Inferior parietal cortex (tissue), 1 donor: ENCODE results near the gene CNTROB.

Source experiments
- DNase-seq: peaks from one replicate; pipeline ENCODE4 v3.0.0-alpha.2; 2016; ENCODE audit errors: extremely low spot score

The CNTROB gene

GRCh38 chr17:7988750-7989178, 56.8 kb downstream of the CNTROB start:
- peak; percentile 96 for DNase-seq

GRCh38 chr17:7989781-7990655, 58.0 kb downstream of the CNTROB start:
- peak; percentile 86 for DNase-seq

DNA sequence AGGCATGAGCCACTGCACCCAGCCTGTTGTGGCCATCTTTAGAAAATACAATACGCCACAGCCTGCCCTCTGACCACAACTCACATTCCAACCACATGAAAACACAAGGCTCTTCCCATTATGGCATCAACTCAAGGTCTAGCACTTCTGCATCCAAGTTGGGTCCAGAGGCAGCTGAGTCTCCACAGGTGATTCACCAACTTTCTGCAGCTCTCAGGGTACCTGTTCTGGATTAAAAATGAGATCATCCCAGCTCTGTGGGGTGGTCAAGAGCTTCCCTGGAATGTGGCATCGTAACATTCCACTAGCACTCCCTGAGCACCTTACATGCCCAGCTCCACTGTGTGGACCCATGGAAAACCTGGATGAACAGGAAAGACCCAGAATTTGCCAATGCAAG, 60.5 kb downstream of the CNTROB start:
- DNase-seq, result no peak

GRCh38 chr17:7992924-7993323, 60.9 kb downstream of the CNTROB start:
- DNase-seq, result no peak

DNA sequence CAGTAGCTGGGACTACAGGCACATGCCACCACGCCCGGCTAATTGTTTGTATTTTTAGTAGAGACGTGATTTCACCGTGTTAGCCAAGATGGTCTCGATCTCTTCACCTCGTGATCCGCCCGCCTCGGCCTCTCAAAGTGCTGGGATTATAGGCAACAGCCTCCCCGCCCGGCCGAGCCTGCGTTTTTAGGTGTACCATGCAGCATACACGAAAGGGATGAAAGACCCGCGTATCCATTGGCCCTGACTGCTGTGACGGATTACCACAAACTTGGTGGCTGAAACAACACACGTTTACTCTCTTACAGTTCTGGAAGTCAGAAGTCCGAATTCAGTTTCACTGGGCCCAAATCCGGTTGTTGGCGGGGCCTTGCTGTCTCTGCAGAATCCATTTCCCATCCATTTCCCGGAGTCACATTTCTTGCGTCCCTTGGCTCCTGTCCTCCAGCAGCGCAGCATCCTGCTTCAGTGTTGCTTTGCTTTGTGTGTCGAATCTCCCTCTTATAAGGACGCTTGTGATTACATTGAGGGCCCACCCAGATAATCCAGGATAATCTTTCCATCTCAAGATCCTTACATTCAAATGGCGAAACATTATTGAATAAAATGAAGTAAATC, 62.1 kb downstream of the CNTROB start:
- no peak for DNase-seq

- no peak for DNase-seq
Measured at GRCh38 chr17:7995724-7996123, 63.7 kb downstream of the CNTROB start.

DNA sequence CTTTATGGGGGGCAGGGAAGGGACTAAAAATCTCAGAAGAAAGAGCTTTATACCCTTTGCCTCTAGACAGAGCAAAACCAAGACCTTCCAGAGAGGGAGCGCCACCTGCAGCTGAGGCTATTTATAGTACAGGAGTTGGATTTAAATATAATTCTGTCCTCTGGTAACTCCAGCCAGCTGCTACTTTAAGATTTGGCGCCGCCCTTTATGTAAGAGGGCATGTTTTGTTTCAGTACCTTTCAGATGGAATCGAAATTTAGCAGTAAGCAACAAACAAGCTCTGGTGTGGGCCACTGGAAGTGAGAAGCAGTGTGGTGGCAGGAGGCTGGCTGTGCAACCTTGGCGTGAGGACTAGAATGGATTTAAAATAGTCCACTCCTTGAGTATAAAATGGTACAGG, 65.2 kb downstream of the CNTROB start:
- no peak for DNase-seq
